Measurements from ENCODE around the gene UROC1. TPM values are rescaled to one million over a fixed set of nuclear protein-coding genes. Genes with fewer than 3 reads are reported as not detected.

Gene UROC1
- total and polyA plus RNA-seq, 5 donors from 2014 or later, result not detected

GRCh38 chr3:126554560-126555525 is 37.3 kb upstream of the UROC1 start:
- H3K9me3 ChIP-seq (ENCODE audit: control insufficient read depth in 2 of 2, low read length in 2 of 2), result no peaks in the 10 kb centered on the region

GRCh38 chr3:126553284-126554084 is 35.9 kb upstream of the UROC1 start:
- Histone ChIP-seq H3K36me3 (ENCODE audit: control insufficient read depth, insufficient read depth, low read length) (no peaks in the 10 kb centered on the region), H3K4me3 (ENCODE audit: low read depth, low read length) (no peak overlapping the region), H3K9me3 (ENCODE audit: control insufficient read depth in 2 of 2, low read length in 2 of 2) (no peaks in the 10 kb centered on the region), H3K4me1 (ENCODE audit: control insufficient read depth, insufficient read depth, low read length, poor library complexity, severe bottlenecking) (no peaks in the 10 kb centered on the region), H3K27me3 (ENCODE audit: control insufficient read depth, insufficient read depth, low read length) (no peaks in the 10 kb centered on the region), H3K27ac (ENCODE audit: insufficient read depth, low read length, poor library complexity, severe bottlenecking) (no peak overlapping the region)
- Mint-ChIP-seq H3K9me3 (no peaks in the 10 kb centered on the region), H3K4me3 (no peak overlapping the region), H3K4me1 (no peaks in the 10 kb centered on the region), H3K27me3 (peaks cover 4% of the 10 kb centered on the region), H3K27ac (no peak overlapping the region), H3K36me3 (no peaks in the 10 kb centered on the region)
- DNase-seq, result no peak
- ATAC-seq (ENCODE audit: low read depth in 2 of 2), result no peak

More at GRCh38 chr3:126554560-126555525, 37.3 kb upstream of the UROC1 start:
- Histone ChIP-seq H3K36me3 (ENCODE audit: control insufficient read depth, insufficient read depth, low read length) (no peaks in the 10 kb centered on the region), H3K4me3 (ENCODE audit: low read depth, low read length) (no peak overlapping the region), H3K4me1 (ENCODE audit: control insufficient read depth, insufficient read depth, low read length, poor library complexity, severe bottlenecking) (no peaks in the 10 kb centered on the region), H3K27ac (ENCODE audit: insufficient read depth, low read length, poor library complexity, severe bottlenecking) (no peak overlapping the region), H3K27me3 (ENCODE audit: control insufficient read depth, insufficient read depth, low read length) (no peaks in the 10 kb centered on the region)
- DNase-seq, result no peak
- Mint-ChIP-seq H3K4me3 (no peak overlapping the region), H3K27ac (no peak overlapping the region), H3K36me3 (no peaks in the 10 kb centered on the region), H3K9me3 (no peaks in the 10 kb centered on the region), H3K27me3 (peaks cover 4% of the 10 kb centered on the region), H3K4me1 (no peaks in the 10 kb centered on the region)
- no peak for ATAC-seq (ENCODE audit: low read depth in 2 of 2)

DNA sequence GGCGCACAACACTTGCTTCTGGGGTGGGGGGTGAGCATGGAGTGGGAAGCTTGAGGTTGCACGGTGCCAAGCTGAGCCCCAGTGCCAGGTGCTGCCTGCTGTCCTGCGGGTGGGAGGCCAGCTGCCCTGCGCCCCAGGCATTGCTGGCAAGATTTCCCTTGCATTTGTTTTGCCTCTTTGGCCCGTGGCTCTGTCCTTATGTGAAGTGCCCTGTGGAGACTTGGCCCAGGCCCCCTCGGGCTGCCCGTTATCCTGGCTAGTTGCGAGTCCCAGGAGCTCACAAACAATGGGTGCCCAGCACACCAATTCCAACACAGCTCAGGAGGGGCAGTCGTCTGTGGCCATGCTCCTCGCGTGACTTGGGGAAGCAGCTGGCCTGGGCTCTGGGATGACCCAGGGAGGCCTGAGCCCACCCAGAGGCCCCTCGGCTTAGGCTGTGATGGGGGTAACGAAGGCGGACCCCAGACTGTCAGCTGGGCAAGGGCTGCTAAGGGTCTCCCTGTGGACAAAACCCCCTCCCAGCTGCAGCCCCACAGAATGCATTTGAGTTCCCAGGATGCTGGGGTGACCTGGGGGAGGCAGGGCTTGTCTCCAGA is 35.2 kb upstream of the UROC1 start:
- no peaks in the 10 kb centered on the region for H3K4me1 Mint-ChIP-seq
- H3K36me3 Mint-ChIP-seq, result no peaks in the 10 kb centered on the region
- H3K27me3 Mint-ChIP-seq, result peaks cover 4% of the 10 kb centered on the region
- H3K4me3 Mint-ChIP-seq, result no peak overlapping the region
- H3K27ac ChIP-seq (ENCODE audit: insufficient read depth, low read length, poor library complexity, severe bottlenecking), result no peak overlapping the region
- DNase-seq, result no peak
- no peak overlapping the region for H3K27ac Mint-ChIP-seq
- H3K4me1 ChIP-seq (ENCODE audit: control insufficient read depth, insufficient read depth, low read length, poor library complexity, severe bottlenecking), result no peaks in the 10 kb centered on the region
- H3K9me3 ChIP-seq (ENCODE audit: control insufficient read depth in 2 of 2, low read length in 2 of 2), result no peaks in the 10 kb centered on the region
- no peaks in the 10 kb centered on the region for H3K36me3 ChIP-seq (ENCODE audit: control insufficient read depth, insufficient read depth, low read length)
- H3K4me3 ChIP-seq (ENCODE audit: low read depth, low read length), result no peak overlapping the region
- ATAC-seq (ENCODE audit: low read depth in 2 of 2), result no peak
- no peaks in the 10 kb centered on the region for H3K27me3 ChIP-seq (ENCODE audit: control insufficient read depth, insufficient read depth, low read length)
- no peaks in the 10 kb centered on the region for H3K9me3 Mint-ChIP-seq

GRCh38 chr3:126551839-126552687 is 34.5 kb upstream of the UROC1 start:
- Mint-ChIP-seq H3K4me1 (no peaks in the 10 kb centered on the region), H3K4me3 (no peak overlapping the region), H3K27me3 (peaks cover 11% of the 10 kb centered on the region), H3K9me3 (no peaks in the 10 kb centered on the region), H3K27ac (no peak overlapping the region), H3K36me3 (no peaks in the 10 kb centered on the region)
- no peak for ATAC-seq (ENCODE audit: low read depth in 2 of 2)
- no peak for DNase-seq
- Histone ChIP-seq H3K9me3 (ENCODE audit: control insufficient read depth in 2 of 2, low read length in 2 of 2) (no peaks in the 10 kb centered on the region), H3K4me1 (ENCODE audit: control insufficient read depth, insufficient read depth, low read length, poor library complexity, severe bottlenecking) (no peaks in the 10 kb centered on the region), H3K4me3 (ENCODE audit: low read depth, low read length) (no peak overlapping the region), H3K27ac (ENCODE audit: insufficient read depth, low read length, poor library complexity, severe bottlenecking) (no peak overlapping the region), H3K36me3 (ENCODE audit: control insufficient read depth, insufficient read depth, low read length) (no peaks in the 10 kb centered on the region), H3K27me3 (ENCODE audit: control insufficient read depth, insufficient read depth, low read length) (no peaks in the 10 kb centered on the region)

- no peak overlapping the region for H3K27ac Mint-ChIP-seq
- H3K9me3 Mint-ChIP-seq, result no peaks in the 10 kb centered on the region
- no peaks in the 10 kb centered on the region for H3K9me3 ChIP-seq (ENCODE audit: control insufficient read depth in 2 of 2, low read length in 2 of 2)
- no peaks in the 10 kb centered on the region for H3K36me3 ChIP-seq (ENCODE audit: control insufficient read depth, insufficient read depth, low read length)
- no peaks in the 10 kb centered on the region for H3K4me1 Mint-ChIP-seq
- no peak overlapping the region for H3K4me3 Mint-ChIP-seq
- peaks cover 13% of the 10 kb centered on the region for H3K27me3 Mint-ChIP-seq
- H3K4me1 ChIP-seq (ENCODE audit: control insufficient read depth, insufficient read depth, low read length, poor library complexity, severe bottlenecking), result no peaks in the 10 kb centered on the region
- no peaks in the 10 kb centered on the region for H3K27me3 ChIP-seq (ENCODE audit: control insufficient read depth, insufficient read depth, low read length)
- no peak overlapping the region for H3K27ac ChIP-seq (ENCODE audit: insufficient read depth, low read length, poor library complexity, severe bottlenecking)
- DNase-seq (no peak), ATAC-seq (ENCODE audit: low read depth in 2 of 2) (no peak)
- H3K36me3 Mint-ChIP-seq, result no peaks in the 10 kb centered on the region
- no peak overlapping the region for H3K4me3 ChIP-seq (ENCODE audit: low read depth, low read length)
Observed at GRCh38 chr3:126551121-126551838, 33.7 kb upstream of the UROC1 start.

DNA sequence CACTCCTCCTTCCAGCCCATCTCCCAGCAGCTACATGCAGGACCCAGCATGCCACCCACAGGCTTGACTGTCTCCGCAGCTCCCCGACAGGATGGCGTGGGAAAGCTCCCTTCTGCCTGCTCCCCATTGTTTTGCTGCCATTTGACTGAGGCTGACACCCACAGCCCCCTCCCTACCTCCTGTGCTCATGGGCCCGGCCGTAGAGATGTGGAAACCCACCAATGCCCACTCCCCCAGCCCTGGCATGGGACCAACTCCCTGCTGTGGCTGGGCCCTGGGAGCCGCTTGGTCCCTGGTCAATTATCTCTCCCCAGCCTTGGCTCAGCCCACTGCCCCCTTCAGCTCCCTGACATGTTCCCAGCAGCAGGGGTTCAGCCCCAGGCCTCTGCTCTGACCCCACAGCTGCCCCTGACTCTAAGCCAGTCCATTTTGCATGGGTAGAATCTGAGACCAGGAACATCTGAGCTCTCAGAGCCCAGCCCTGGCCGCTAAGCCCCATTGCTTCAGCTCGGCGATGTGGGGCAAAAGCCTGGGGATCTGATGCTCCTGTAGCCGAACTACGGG is 33.0 kb upstream of the UROC1 start:
- Mint-ChIP-seq H3K36me3 (no peaks in the 10 kb centered on the region), H3K4me1 (no peaks in the 10 kb centered on the region), H3K27me3 (peaks cover 13% of the 10 kb centered on the region), H3K4me3 (no peak overlapping the region), H3K27ac (no peak overlapping the region), H3K9me3 (no peaks in the 10 kb centered on the region)
- no peak for ATAC-seq (ENCODE audit: low read depth in 2 of 2)
- no peak for DNase-seq
- no peaks in the 10 kb centered on the region for H3K9me3 ChIP-seq (ENCODE audit: control insufficient read depth in 2 of 2, low read length in 2 of 2)
- H3K27ac ChIP-seq (ENCODE audit: insufficient read depth, low read length, poor library complexity, severe bottlenecking), result no peak overlapping the region
- H3K36me3 ChIP-seq (ENCODE audit: control insufficient read depth, insufficient read depth, low read length), result no peaks in the 10 kb centered on the region
- no peaks in the 10 kb centered on the region for H3K27me3 ChIP-seq (ENCODE audit: control insufficient read depth, insufficient read depth, low read length)
- H3K4me1 ChIP-seq (ENCODE audit: control insufficient read depth, insufficient read depth, low read length, poor library complexity, severe bottlenecking), result no peaks in the 10 kb centered on the region
- H3K4me3 ChIP-seq (ENCODE audit: low read depth, low read length), result no peak overlapping the region

Measured in CD4-positive, CD25-positive, alpha-beta regulatory T cell (primary cell).